Peyer's patch (tissue), 4 donors: ENCODE measurements around the gene DISP2. TPM values are rescaled to one million over a fixed set of nuclear protein-coding genes. Genes with fewer than 3 reads are reported as not detected.

Experiments
- DNase-seq, 3 donors: peaks; one replicate each; pipeline ENCODE4 v3.0.0-alpha.2; 2017 to 2019
- H3K27ac ChIP-seq, 4 donors: fragments of 200-600 bp; sonication (generic); one replicate each; pipeline ENCODE4 v1.5.1; 2016 to 2019
- H3K27me3 ChIP-seq, 2 donors: fragments of 200-600 bp; sonication (generic); one replicate each; pipeline ENCODE4 v1.5.1; 2019
- H3K36me3 ChIP-seq, 3 donors: fragments of 200-600 bp; sonication (generic); one replicate each; pipeline ENCODE4 v1.5.1; 2016 to 2019
- H3K4me1 ChIP-seq, 4 donors: fragments of 200-600 bp; sonication (generic); one replicate each; pipeline ENCODE4 v1.5.1; 2016 to 2019
- H3K4me3 ChIP-seq, 4 donors: fragments of 200-600 bp; sonication (generic); 1 replicate in 3 of 4; 2 replicates in 1 of 4; pipeline ENCODE4 v1.5.1; 2016 to 2019; ENCODE audit warnings: mild to moderate bottlenecking in 1 of 4
- H3K9me3 ChIP-seq, 4 donors: fragments of 200-600 bp; sonication (generic); one replicate each; pipeline ENCODE4 v1.5.1; 2016 to 2019; ENCODE audit warnings: mild to moderate bottlenecking in 1 of 4
- CTCF ChIP-seq, 6 experiments: fragments of 450-650 bp in 4 of 6; fragments of 200-600 bp in 2 of 6; sonication (generic) in 1 of 6; IDR thresholded peaks; one replicate each; pipeline ENCODE4 v1.5.1; 2017 to 2019; ENCODE audit warnings: antibody characterized with exemption in 6 of 6, mild to moderate bottlenecking in 3 of 6, moderate library complexity in 1 of 6
- POLR2A ChIP-seq, 2 donors: fragments of 450-650 bp; IDR thresholded peaks; one replicate each; pipeline ENCODE4 v1.5.1; 2017; ENCODE audit warnings: antibody characterized with exemption in 2 of 2, mild to moderate bottlenecking in 2 of 2, moderate library complexity in 2 of 2
- total RNA-seq, 4 donors: library from RNA; depleted of rRNA; stranded (reverse); fragments of >200 nt; gene quantifications; one replicate each; pipeline ENCODE4 v1.1.0, GENCODE V29; 2016

DISP2 gene
- total RNA-seq, 4 donors from 2014 or later: 1.7 to 27.5 (median 7.4) TPM

GRCh38 chr15:40377606-40378005, 19.6 kb downstream of the DISP2 start:
- Histone ChIP-seq H3K4me1 (peaks cover 0 to 5% (median 0%) of the 10 kb centered on the region in 4 donors), H3K36me3 (no peaks in the 10 kb centered on the region), H3K9me3 (no peaks in the 10 kb centered on the region), H3K4me3 (no peak overlapping the region), H3K27ac (no peak overlapping the region), H3K27me3 (no peaks in the 10 kb centered on the region)
- TF ChIP-seq POLR2A (IDR thresholded peaks at IDR 0.05) (no peak), CTCF (IDR thresholded peaks at IDR 0.05) (no peak)
- no peak for DNase-seq

GRCh38 chr15:40379374-40379773, 21.4 kb downstream of the DISP2 start:
- H3K27ac ChIP-seq: no peak overlapping the region
- peaks cover 0 to 18% (median 2%) of the 10 kb centered on the region in 4 donors for H3K4me1 ChIP-seq
- H3K36me3 ChIP-seq: no peaks in the 10 kb centered on the region
- no peaks in the 10 kb centered on the region for H3K27me3 ChIP-seq
- no peak for DNase-seq
- TF ChIP-seq CTCF (IDR thresholded peaks at IDR 0.05): no peak
- no peak for TF ChIP-seq POLR2A (IDR thresholded peaks at IDR 0.05)
- no peak overlapping the region for H3K4me3 ChIP-seq
- H3K9me3 ChIP-seq: no peaks in the 10 kb centered on the region

- no peaks in the 10 kb centered on the region for H3K36me3 ChIP-seq
- no peak overlapping the region for H3K27ac ChIP-seq
- no peak for DNase-seq
- no peaks in the 10 kb centered on the region for H3K9me3 ChIP-seq
- no peaks in the 10 kb centered on the region for H3K27me3 ChIP-seq
- H3K4me3 ChIP-seq: no peak overlapping the region
- TF ChIP-seq POLR2A (IDR thresholded peaks at IDR 0.05): no peak
- no peak for TF ChIP-seq CTCF (IDR thresholded peaks at IDR 0.05)
- H3K4me1 ChIP-seq: peaks cover 0 to 18% (median 2%) of the 10 kb centered on the region in 4 donors
Observed at GRCh38 chr15:40379853-40380252, 21.8 kb downstream of the DISP2 start.

- DNase-seq: no peak
- H3K4me3 ChIP-seq: no peak overlapping the region
Observed at GRCh38 chr15:40380636-40381035, 22.6 kb downstream of the DISP2 start.

GRCh38 chr15:40381818-40382529, 24.0 kb downstream of the DISP2 start:
- Histone ChIP-seq H3K27ac (no peak overlapping the region), H3K4me1 (peaks cover 0 to 18% (median 2%) of the 10 kb centered on the region in 4 donors), H3K9me3 (no peaks in the 10 kb centered on the region), H3K27me3 (no peaks in the 10 kb centered on the region), H3K4me3 (no peak overlapping the region), H3K36me3 (peaks cover 0 to 10% (median 0%) of the 10 kb centered on the region in 3 donors)
- no peak for DNase-seq
- TF ChIP-seq CTCF (IDR thresholded peaks at IDR 0.05) (no peak), POLR2A (IDR thresholded peaks at IDR 0.05) (no peak)

More at GRCh38 chr15:40380636-40381035, 22.6 kb downstream of the DISP2 start:
- TF ChIP-seq CTCF (IDR thresholded peaks at IDR 0.05): no peak
- TF ChIP-seq POLR2A (IDR thresholded peaks at IDR 0.05): no peak
- no peaks in the 10 kb centered on the region for H3K27me3 ChIP-seq
- H3K27ac ChIP-seq: no peak overlapping the region
- H3K9me3 ChIP-seq: no peaks in the 10 kb centered on the region
- peaks cover 0 to 3% (median 0%) of the 10 kb centered on the region in 3 donors for H3K36me3 ChIP-seq
- H3K4me1 ChIP-seq: peaks cover 0 to 18% (median 2%) of the 10 kb centered on the region in 4 donors
